HepG2 (cell line): ENCODE measurements around the gene IFNK. TPM values are rescaled to one million over a fixed set of nuclear protein-coding genes. Genes with fewer than 3 reads are reported as not detected.
A peak's percentile ranks its signal among the peaks of the same experiment; 100 is the strongest.

Source experiments
- ATAC-seq: fragments of 200-7000 bp; cut with Tn5 transposase; 3 replicates; pipeline ENCODE4 v1.9.1; 2020; ENCODE audit warnings: mild to moderate bottlenecking, moderate library complexity
- BruUV-seq: library from RNA; stranded (reverse); fragments of 400-500 nt; replicated peaks from 2 replicates; lab custom pipeline; 2021; lab: Mats Ljungman, UMichigan
- CTCF ChIA-PET: fragments of 300-600 bp; formaldehyde crosslinking; extraction: SDS; loops from one replicate; lab custom pipeline; 2021; ENCODE audit warnings: low total read pairs, inconsistent platforms, low intra/inter-chr PET ratio; lab: Yijun Ruan, JAX
- POLR2A ChIA-PET: fragments of 350-600 bp; sonication (Branson Sonifier 250); formaldehyde crosslinking; loops from one replicate; lab custom pipeline; 2020; ENCODE audit warnings: antibody characterized with exemption, inconsistent platforms; lab: Yijun Ruan, JAX
- DNase-seq: peaks from one replicate; pipeline ENCODE4 v3.0.0-alpha.2; 2015; ENCODE audit warnings: low spot score
- FAIRE-seq: peaks from 3 replicates; lab custom pipeline; 2011; peaks lifted over from hg19 to GRCh38; lab: Jason Lieb, UNC
- H2AFZ ChIP-seq: one replicate; pipeline ENCODE4 v1.6.1; 2011; ENCODE audit warnings: low read length, inconsistent platforms
- H3K27ac ChIP-seq: fragments of 300-600 bp; 3 replicates; pipeline ENCODE4 v1.8.0; 2011; ENCODE audit warnings: mixed run types, mild to moderate bottlenecking, mixed read lengths, low read length, inconsistent platforms; ENCODE audit not compliant: insufficient read depth; ENCODE audit errors: extremely low read length
- H3K27me3 ChIP-seq, 2 experiments: fragments of 200-600 bp in 1 of 2; 2 replicates in 1 of 2; 3 replicates in 1 of 2; pipeline versions ENCODE4 v1.6.0 to v1.8.0; 2011; ENCODE audit warnings: low read length in 2 of 2, mild to moderate bottlenecking in 2 of 2, moderate library complexity in 2 of 2, inconsistent platforms in 1 of 2; ENCODE audit not compliant: insufficient read depth in 2 of 2, control insufficient read depth in 1 of 2
- H3K36me3 ChIP-seq, 2 experiments: fragments of 200-600 bp in 1 of 2; replicated peaks in 1 of 2; 2 replicates in 1 of 2; 3 replicates in 1 of 2; pipeline versions ENCODE4 v1.5.1 to v1.8.0; 2011; ENCODE audit warnings: low read length in 2 of 2, inconsistent platforms in 1 of 2; ENCODE audit not compliant: insufficient read depth in 2 of 2, control insufficient read depth in 1 of 2
- H3K4me1 ChIP-seq: 2 replicates; pipeline ENCODE4 v1.5.1; 2012; ENCODE audit warnings: low read length, inconsistent platforms; ENCODE audit not compliant: insufficient read depth
- H3K4me2 ChIP-seq: 2 replicates; pipeline ENCODE4 v1.6.0; 2011; ENCODE audit warnings: low read depth, low read length, inconsistent platforms
- H3K4me3 ChIP-seq, 3 experiments: fragments of 200-600 bp in 1 of 3; sonication (generic), shearing (Covaris generic) in 1 of 3; replicated peaks in 1 of 3; 2 replicates each; pipeline ENCODE4 v1.5.1; 2011 to 2016; ENCODE audit warnings: low read length in 3 of 3, inconsistent platforms in 2 of 3, low read depth in 2 of 3, mild to moderate bottlenecking in 2 of 3, control low read depth in 1 of 3, mixed read lengths in 1 of 3; ENCODE audit not compliant: insufficient read depth in 1 of 3
- H3K79me2 ChIP-seq: one replicate; pipeline ENCODE4 v1.6.1; 2011; ENCODE audit warnings: low read length, inconsistent platforms; ENCODE audit not compliant: insufficient read depth
- H3K9ac ChIP-seq: 2 replicates; pipeline ENCODE4 v1.6.0; 2011; ENCODE audit warnings: mild to moderate bottlenecking, low read depth, low read length, inconsistent platforms; ENCODE audit not compliant: insufficient read depth
- H3K9me3 ChIP-seq: 2 replicates; pipeline ENCODE4 v1.5.1; 2012; ENCODE audit warnings: mild to moderate bottlenecking, low read length
- H4K20me1 ChIP-seq: 2 replicates; pipeline ENCODE4 v1.6.0; 2011; ENCODE audit warnings: inconsistent platforms, mild to moderate bottlenecking, low read length, moderate library complexity; ENCODE audit not compliant: insufficient read depth
- CREB1 ChIP-seq, 2 experiments: fragments of 450-650 bp in 1 of 2; IDR thresholded peaks; 2 replicates each; pipeline ENCODE4 v1.6.1; 2016 to 2017; ENCODE audit warnings: control low read depth in 1 of 2, mild to moderate bottlenecking in 1 of 2, missing compliant biosample characterization in 1 of 2, missing genetic modification characterization in 1 of 2
- KMT2A ChIP-seq: sonication (generic); formaldehyde crosslinking; IDR thresholded peaks from 2 replicates; pipeline ENCODE4 v1.4.0; 2020; ENCODE audit warnings: missing genetic modification reagents
- ZBTB7B ChIP-seq: sonication (generic); formaldehyde crosslinking; IDR thresholded peaks from 2 replicates; pipeline ENCODE4 v1.4.0; 2020; ENCODE audit warnings: missing genetic modification reagents
- ZNF138 ChIP-seq: sonication (generic); formaldehyde crosslinking; IDR thresholded peaks from 2 replicates; pipeline ENCODE4 v1.5.0; 2020; ENCODE audit warnings: mild to moderate bottlenecking, low read depth, missing genetic modification reagents
- ZNF354B ChIP-seq: sonication (generic); formaldehyde crosslinking; IDR thresholded peaks from 2 replicates; pipeline ENCODE4 v1.8.0; 2022; ENCODE audit warnings: mild to moderate bottlenecking, missing genetic modification reagents
- ZNF781 ChIP-seq: sonication (generic); formaldehyde crosslinking; IDR thresholded peaks from 2 replicates; pipeline ENCODE4 v1.5.1; 2020; ENCODE audit warnings: borderline replicate concordance, mild to moderate bottlenecking, missing genetic modification reagents; ENCODE audit errors: not compliant biosample characterization
- ZSCAN21 ChIP-seq: sonication (generic); formaldehyde crosslinking; IDR thresholded peaks from 2 replicates; pipeline ENCODE4 v1.8.0; 2022; ENCODE audit warnings: mild to moderate bottlenecking, missing genetic modification reagents, moderate library complexity, borderline replicate concordance
- WGBS: methylation state at CpG from one replicate; pipeline ENCODE4 v1.1.6; 2017; ENCODE audit warnings: low lambda C conversion rate; 5-methylcytosine and 5-hydroxymethylcytosine counted together
- in situ Hi-C: cut with HindIII; loops from 2 replicates; pipeline ENCODE4 v1.10.0; 2017; ENCODE audit warnings: low pct_unique_long_range_greater_than_20kb; ENCODE audit not compliant: extremely low pct_ligation_motif_present
- intact Hi-C: fragments of 100-400 bp; cut with micrococcal nuclease; formaldehyde crosslinking; loops from one replicate; pipeline ENCODE4 v1.10.0; 2022; ENCODE audit not compliant: unreplicated experiment
- polyA plus RNA-seq, 8 experiments: library from polyadenylated mRNA; depleted of rRNA in 3 of 8; stranded (reverse) in 7 of 8; unstranded in 1 of 8; fragments of >200 nt; fragmentation: Illumina TruSeq in 4 of 8; extraction: Trizol in 4 of 8; gene quantifications; 2 replicates each; pipeline versions ENCODE4 v1.2.1 to v1.2.3, GENCODE V29; 2011 to 2016; ENCODE audit warnings: low read depth in 4 of 8, missing spikeins in 1 of 8, mixed read lengths in 1 of 8; ENCODE audit not compliant: insufficient read depth in 1 of 8
- total RNA-seq, 5 experiments: library from RNA; depleted of rRNA; stranded (reverse); fragments of >200 nt; fragmentation: Illumina TruSeq; extraction: Trizol; gene quantifications; 2 replicates each; pipeline ENCODE4 v1.2.3, GENCODE V29; 2016; ENCODE audit warnings: low read depth in 1 of 5

Gene IFNK
- total and polyA plus RNA-seq, 2 of the 13 experiments (the other 11 are each of a cell fraction or from before 2014, with no cell fraction given): not detected

DNA sequence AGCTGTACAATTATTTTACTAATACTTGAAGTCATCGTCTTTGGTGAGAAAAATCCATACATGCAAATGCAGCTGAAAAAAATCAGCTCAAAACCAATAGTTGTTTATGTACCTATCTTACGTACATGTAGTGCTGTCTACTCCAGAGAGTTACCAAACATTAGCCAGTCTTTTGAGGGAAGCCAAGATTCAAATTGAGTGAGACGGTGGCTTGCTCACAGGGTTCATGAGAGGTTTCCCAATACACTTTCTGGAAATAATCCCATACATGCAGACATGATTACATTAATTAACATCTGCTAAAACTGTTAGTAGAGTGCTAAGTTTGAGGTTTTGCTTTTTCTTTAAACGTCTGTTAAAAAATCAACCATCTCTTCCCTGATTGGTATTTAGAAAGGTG, 46.9 kb downstream of the IFNK start:
- Histone ChIP-seq H3K4me3 (no peak overlapping the region), H3K79me2 (no peaks in the 10 kb centered on the region), H3K27ac (no peak overlapping the region), H3K36me3 (no peaks in the 10 kb centered on the region; a peak in 1 of 5 replicates), H4K20me1 (no peaks in the 10 kb centered on the region), H3K9ac (no peak overlapping the region), H2AFZ (no peak overlapping the region), H3K4me1 (peaks cover 70% of the 10 kb centered on the region), H3K27me3 (no peaks in the 10 kb centered on the region; a peak in 1 of 5 replicates), H3K9me3 (no peaks in the 10 kb centered on the region), H3K4me2 (no peak overlapping the region)
- no peak for FAIRE-seq
- no TSS peak for BruUV-seq
- CTCF ChIA-PET: no interaction called here
- ATAC-seq: no peak
- POLR2A ChIA-PET: no interaction called here
- no peak for DNase-seq
- 94% methylated on average over 4 of the region's 4 CpGs for WGBS
- intact Hi-C loops: no loop called here
- in situ Hi-C loops: no loop called here
- TF ChIP-seq ZNF781 (CRISPR knock-in tag): no peak
- TF ChIP-seq, all 625 proteins: peak for 0

- no peak overlapping the region for H3K27ac ChIP-seq
- in situ Hi-C loops: no loop called here
- no peaks in the 10 kb centered on the region; a peak in 1 of 5 replicates for H3K27me3 ChIP-seq
- POLR2A ChIA-PET: no interaction called here
- H3K4me2 ChIP-seq: peak overlapping the region; percentile 98
- no peak overlapping the region for H2AFZ ChIP-seq
- CTCF ChIA-PET: no interaction called here
- DNase-seq (no peak), ATAC-seq (no peak), FAIRE-seq (no peak)
- WGBS: 0% methylated on average over 3 of the region's 3 CpGs
- TF ChIP-seq CREB1 (IDR thresholded peaks at IDR 0.05) (0 out of 2 replicates have a peak, but pooled peaks have one; percentile 25), CREB1 (CRISPR knock-in tag; IDR thresholded peaks at IDR 0.05) (no peak), ZNF138 (CRISPR knock-in tag) (no peak), ZBTB7B (CRISPR knock-in tag) (no peak), ZSCAN21 (CRISPR knock-in tag) (no peak), ZNF354B (CRISPR knock-in tag) (no peak), KMT2A (CRISPR knock-in tag) (no peak)
- H3K9me3 ChIP-seq: no peaks in the 10 kb centered on the region
- H3K9ac ChIP-seq: peak overlapping the region; percentile 23; the same call in 1 of the 2 replicates
- H3K4me1 ChIP-seq: peaks cover 60% of the 10 kb centered on the region
- peak overlapping the region; percentile 47 to 79 (median 60); a peak in 5 of 6 replicates for H3K4me3 ChIP-seq
- intact Hi-C loops: no loop called here
- H3K36me3 ChIP-seq: no peaks in the 10 kb centered on the region; a peak in 1 of 5 replicates
- no peaks in the 10 kb centered on the region for H4K20me1 ChIP-seq
- no peaks in the 10 kb centered on the region for H3K79me2 ChIP-seq
- no TSS peak for BruUV-seq
Measured at GRCh38 chr9:27572061-27572460, 48.0 kb downstream of the IFNK start.
